ENCODE data around the gene SPACA9.

GRCh38 chr9:132842124-132843044 is 36.3 kb upstream of the SPACA9 start:
- TF ChIP-seq CTCF (conservative IDR thresholded peaks at IDR 0.05 in 1 of 2, IDR thresholded peaks at IDR 0.05 in 1 of 2; ENCODE audit: extremely low read depth in 1 of 2, insufficient read depth in 1 of 2, low read depth in 1 of 2, low read length in 2 of 2) (no peak), EZH2 (IDR thresholded peaks at IDR 0.05; ENCODE audit: borderline replicate concordance, low read length) (no peak)
